Measurements from ENCODE around the gene RALGPS1.
"Not testable (repeated sequence)": the region's sequence is repeated elsewhere in the genome, so short reads cannot be mapped to it uniquely, and the experiment has no call there.

The RALGPS1 gene

GRCh38 chr9:127017979-127018378 lies 103.4 kb downstream of the RALGPS1 start:
- DNase-seq (ENCODE audit: extremely low spot score); POLR2A ChIA-PET: not testable (repeated sequence)
- CTCF ChIA-PET = interaction anchor here (0.7 kb wide), 1 partner anchor 24 kb away, joined by 3 read pairs; no protein-coding TSS in a partner anchor
- TF ChIP-seq PKNOX1 (IDR thresholded peaks at IDR 0.05) = peak; percentile 32; the same call in 1 of the 2 replicates

- ChIA-PET POLR2A (no interaction called here), CTCF (no interaction called here)
- no peak for DNase-seq (ENCODE audit: extremely low spot score)
- no peak for TF ChIP-seq TARDBP (IDR thresholded peaks at IDR 0.05)
- TF ChIP-seq PKNOX1 (IDR thresholded peaks at IDR 0.05) = no peak
- no peak for TF ChIP-seq ZNF384 (IDR thresholded peaks at IDR 0.05)
- TF ChIP-seq L3MBTL2 (conservative IDR thresholded peaks at IDR 0.05) = no peak
- TF ChIP-seq ARNT (IDR thresholded peaks at IDR 0.05) = no peak
- TF ChIP-seq HDGF (IDR thresholded peaks at IDR 0.05; ENCODE audit: borderline replicate concordance) = no peak
- TF ChIP-seq SP1 (IDR thresholded peaks at IDR 0.05) = no peak
- TF ChIP-seq SUZ12 (IDR thresholded peaks at IDR 0.05) = no peak
- no peak for TF ChIP-seq BHLHE40 (IDR thresholded peaks at IDR 0.05; ENCODE audit: borderline replicate concordance)
- no peak for TF ChIP-seq FOXM1 (IDR thresholded peaks at IDR 0.05; ENCODE audit: borderline replicate concordance)
- TF ChIP-seq FOXA1 (IDR thresholded peaks at IDR 0.05) = no peak
- TF ChIP-seq NFRKB (IDR thresholded peaks at IDR 0.05) = no peak
- TF ChIP-seq FOXK2 (IDR thresholded peaks at IDR 0.05) = no peak
Measured at GRCh38 chr9:127018935-127019334, 104.4 kb downstream of the RALGPS1 start.

DNA sequence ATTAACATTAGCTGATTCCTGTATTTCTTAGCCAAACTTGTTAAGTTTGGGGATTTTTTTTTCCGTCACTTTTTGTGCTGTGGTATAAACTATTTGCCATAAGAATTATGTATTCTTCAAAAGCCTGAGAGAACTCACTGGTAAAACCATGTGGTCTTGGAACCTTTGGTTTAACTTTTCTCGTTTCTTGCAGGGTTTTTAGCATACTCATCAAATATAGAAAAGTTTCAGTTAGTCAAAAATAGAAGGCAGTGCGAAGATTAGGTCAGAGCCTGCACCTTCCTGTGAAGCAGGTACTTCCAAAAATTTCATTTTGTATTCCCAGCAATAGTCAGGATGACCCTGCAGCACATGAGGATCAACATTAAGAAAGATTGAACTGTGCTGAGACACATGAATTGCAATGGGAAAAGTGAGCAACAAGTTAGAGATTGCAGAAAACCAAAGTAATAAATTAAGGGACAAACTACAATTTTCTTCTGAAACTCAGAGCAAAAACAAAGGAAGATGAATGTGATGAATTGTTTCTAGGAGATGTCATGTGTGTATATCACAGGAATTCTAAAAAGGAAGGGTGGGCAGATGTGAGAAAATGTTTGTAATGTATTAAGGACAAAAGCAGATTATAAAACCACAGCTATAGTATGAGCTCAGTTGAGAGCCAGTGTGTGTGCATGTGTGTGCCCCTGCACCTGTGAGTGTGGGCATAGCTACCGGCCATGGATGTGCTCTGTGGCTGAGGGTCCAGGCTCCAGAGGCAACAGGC lies 105.6 kb downstream of the RALGPS1 start:
- ChIA-PET CTCF (no interaction called here), POLR2A (no interaction called here)
- TF ChIP-seq NFRKB (IDR thresholded peaks at IDR 0.05) (no peak), SUZ12 (IDR thresholded peaks at IDR 0.05) (no peak), FOXK2 (IDR thresholded peaks at IDR 0.05) (no peak), ARNT (IDR thresholded peaks at IDR 0.05) (no peak), BHLHE40 (IDR thresholded peaks at IDR 0.05; ENCODE audit: borderline replicate concordance) (no peak), SP1 (IDR thresholded peaks at IDR 0.05) (no peak), PKNOX1 (IDR thresholded peaks at IDR 0.05) (no peak), TARDBP (IDR thresholded peaks at IDR 0.05) (no peak), ELF4 (IDR thresholded peaks at IDR 0.05) (no peak), FOXA1 (IDR thresholded peaks at IDR 0.05) (no peak), L3MBTL2 (conservative IDR thresholded peaks at IDR 0.05) (no peak), CTBP1 (IDR thresholded peaks at IDR 0.05; ENCODE audit: borderline replicate concordance) (no peak)
- DNase-seq (ENCODE audit: extremely low spot score) = no peak

GRCh38 chr9:127020802-127021078 lies 106.2 kb downstream of the RALGPS1 start:
- TF ChIP-seq SP1 (IDR thresholded peaks at IDR 0.05) = no peak
- no peak for TF ChIP-seq CTBP1 (IDR thresholded peaks at IDR 0.05; ENCODE audit: borderline replicate concordance)
- TF ChIP-seq HDGF (IDR thresholded peaks at IDR 0.05; ENCODE audit: borderline replicate concordance) = no peak
- TF ChIP-seq SUZ12 (IDR thresholded peaks at IDR 0.05) = no peak
- no peak for TF ChIP-seq NFRKB (IDR thresholded peaks at IDR 0.05)
- no peak for DNase-seq (ENCODE audit: extremely low spot score)
- ChIA-PET CTCF (no interaction called here), POLR2A (no interaction called here)

DNA sequence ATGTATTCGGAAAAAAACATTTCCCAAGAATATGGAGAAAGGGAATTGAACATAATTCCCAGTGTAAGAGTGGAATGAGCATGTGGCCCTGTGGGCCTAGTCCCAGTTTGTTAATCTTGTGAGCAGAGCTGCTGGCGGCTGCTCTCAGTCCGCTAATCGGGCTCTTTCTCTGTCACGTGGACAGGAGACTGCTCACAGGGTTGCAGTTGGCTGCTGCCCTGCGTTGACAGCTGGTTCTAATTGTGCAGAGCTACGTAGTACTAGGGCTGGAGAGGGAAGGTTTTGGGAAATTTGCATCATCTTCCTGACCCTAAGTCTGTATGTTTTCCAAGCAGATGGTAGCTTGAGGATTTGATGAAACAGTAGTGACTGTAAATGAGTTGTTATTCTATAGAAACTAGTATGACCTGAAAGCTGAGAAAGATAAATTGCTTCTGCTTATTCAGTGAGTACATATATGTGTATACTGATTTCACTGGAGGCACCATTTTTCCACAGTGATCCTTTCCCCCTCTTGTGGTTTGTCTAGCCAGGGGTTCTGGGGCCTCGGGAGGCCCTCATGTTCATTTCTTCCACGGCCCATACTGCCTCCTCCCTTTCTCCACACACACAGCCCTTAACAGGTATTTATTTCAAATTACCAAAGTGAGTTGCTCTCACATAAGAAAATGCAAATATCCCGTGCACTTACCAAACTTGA lies 107.2 kb downstream of the RALGPS1 start:
- POLR2A ChIA-PET = no interaction called here
- DNase-seq (ENCODE audit: extremely low spot score) = no peak
- CTCF ChIA-PET = no interaction called here
- no peak for TF ChIP-seq L3MBTL2 (conservative IDR thresholded peaks at IDR 0.05)
- no peak for TF ChIP-seq HDGF (IDR thresholded peaks at IDR 0.05; ENCODE audit: borderline replicate concordance)
- TF ChIP-seq FOXK2 (IDR thresholded peaks at IDR 0.05) = no peak
- no peak for TF ChIP-seq FOXA1 (IDR thresholded peaks at IDR 0.05)
- no peak for TF ChIP-seq NFRKB (IDR thresholded peaks at IDR 0.05)
- no peak for TF ChIP-seq SUZ12 (IDR thresholded peaks at IDR 0.05)
- no peak for TF ChIP-seq ELF4 (IDR thresholded peaks at IDR 0.05)
- TF ChIP-seq FOXM1 (IDR thresholded peaks at IDR 0.05; ENCODE audit: borderline replicate concordance) = no peak

DNA sequence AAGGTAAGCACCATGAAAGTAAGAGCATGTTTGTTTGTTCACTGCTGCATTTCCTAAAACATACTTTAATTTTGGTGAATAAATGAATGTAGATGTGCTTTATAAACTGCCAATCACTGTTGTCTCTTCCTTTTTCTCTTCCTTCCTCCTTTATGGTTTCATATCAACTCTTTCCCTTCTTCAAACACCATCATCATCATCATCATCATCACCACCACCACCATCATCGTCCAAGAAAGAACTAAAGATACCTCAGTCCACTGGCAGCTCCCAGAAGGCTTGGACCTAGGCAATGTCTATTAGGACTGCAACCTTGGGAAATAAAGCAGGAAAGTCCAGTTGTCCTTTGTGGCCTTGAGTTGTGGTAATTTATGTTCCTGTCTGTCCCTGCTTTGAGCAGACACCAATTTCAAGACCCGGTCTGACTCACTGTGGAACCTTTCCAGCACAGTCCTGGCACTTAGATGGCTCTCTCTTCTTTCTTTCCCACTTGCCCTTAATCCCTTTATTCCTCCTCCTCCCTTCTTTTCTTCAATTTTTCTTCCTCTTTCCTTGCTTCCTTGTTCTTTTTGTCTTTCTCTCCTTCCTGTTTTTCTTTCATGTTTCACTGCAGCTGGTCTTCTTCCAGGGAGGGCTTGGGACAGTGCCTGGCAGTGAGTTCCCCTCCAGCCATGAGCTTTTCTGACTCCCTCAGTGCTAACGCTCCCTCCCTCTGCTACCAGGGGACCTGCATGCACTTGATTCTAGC lies 108.5 kb downstream of the RALGPS1 start:
- ChIA-PET POLR2A (no interaction called here), CTCF (no interaction called here)
- DNase-seq (ENCODE audit: extremely low spot score) = no peak
- TF ChIP-seq L3MBTL2 (conservative IDR thresholded peaks at IDR 0.05) (no peak), SP1 (IDR thresholded peaks at IDR 0.05) (no peak), BHLHE40 (IDR thresholded peaks at IDR 0.05; ENCODE audit: borderline replicate concordance) (no peak), TARDBP (IDR thresholded peaks at IDR 0.05) (no peak), HDGF (IDR thresholded peaks at IDR 0.05; ENCODE audit: borderline replicate concordance) (no peak), FOXA1 (IDR thresholded peaks at IDR 0.05) (no peak), LEF1 (IDR thresholded peaks at IDR 0.05; ENCODE audit: borderline replicate concordance) (no peak)

All from HEK293T (cell line).